Thoracic aorta (tissue), 2 donors: ENCODE measurements around the gene RTL10. TPM values are rescaled to one million over a fixed set of nuclear protein-coding genes. Genes with fewer than 3 reads are reported as not detected.
A peak's percentile ranks its signal among the peaks of the same experiment; 100 is the strongest.

Experiments
- ATAC-seq: fragments of 150-250 bp; one replicate; pipeline ENCODE4 v1.8.0; 2017; ENCODE audit warnings: low read depth; ENCODE audit not compliant: insufficient number of reproducible peaks, low FRiP score
- DNase-seq: peaks from one replicate; pipeline ENCODE4 v3.0.0-alpha.2; 2020; ENCODE audit warnings: low spot score
- H3K27ac ChIP-seq, 2 donors: fragments of 200-600 bp; sonication (generic); 1 replicate in 1 of 2; 2 replicates in 1 of 2; pipeline ENCODE4 v1.5.1; 2016; ENCODE audit warnings: mild to moderate bottlenecking in 2 of 2, moderate library complexity in 2 of 2
- H3K27me3 ChIP-seq: fragments of 200-600 bp; sonication (generic); replicated peaks from 2 replicates; pipeline ENCODE4 v1.6.0; 2016; ENCODE audit warnings: mild to moderate bottlenecking; ENCODE audit not compliant: insufficient read depth
- H3K36me3 ChIP-seq: fragments of 200-600 bp; sonication (generic); one replicate; pipeline ENCODE4 v1.5.1; 2016
- H3K4me1 ChIP-seq, 2 donors: fragments of 200-600 bp; sonication (generic); 1 replicate in 1 of 2; 2 replicates in 1 of 2; pipeline versions ENCODE4 v1.5.1 to v1.6.0; 2016; ENCODE audit warnings: low read depth in 2 of 2, mild to moderate bottlenecking in 1 of 2; ENCODE audit not compliant: control insufficient read depth in 1 of 2
- H3K4me3 ChIP-seq: fragments of 200-600 bp; sonication (generic); 2 replicates; pipeline ENCODE4 v1.5.1; 2016; ENCODE audit warnings: mild to moderate bottlenecking
- H3K9me3 ChIP-seq: fragments of 200-600 bp; sonication (generic); 2 replicates; pipeline ENCODE4 v1.5.1; 2016
- CTCF ChIP-seq: fragments of 200-600 bp; sonication (generic); IDR thresholded peaks from one replicate; pipeline ENCODE4 v1.5.1; 2019; ENCODE audit warnings: antibody characterized with exemption
- total RNA-seq, 2 donors: library from RNA; depleted of rRNA; stranded (reverse); fragments of >200 nt; gene quantifications; one replicate each; pipeline versions ENCODE4 v1.1.0 to v1.2.3, GENCODE V29; 2016

RTL10 gene
- total RNA-seq, 2 donors from 2014 or later: 11.8 to 17.2 TPM

GRCh38 chr22:19888131-19888746 is 33.6 kb upstream of the RTL10 start:
- Histone ChIP-seq H3K4me3 (no peak overlapping the region), H3K27me3 (no peaks in the 10 kb centered on the region), H3K4me1 (no peaks in the 10 kb centered on the region), H3K9me3 (no peaks in the 10 kb centered on the region), H3K27ac (no peak overlapping the region), H3K36me3 (peaks cover 9% of the 10 kb centered on the region)
- DNase-seq (no peak), ATAC-seq (no peak)
- no peak for TF ChIP-seq CTCF

GRCh38 chr22:19887256-19887985 is 32.7 kb upstream of the RTL10 start:
- ATAC-seq (no peak), DNase-seq (no peak)
- Histone ChIP-seq H3K4me1 (no peaks in the 10 kb centered on the region), H3K27me3 (no peaks in the 10 kb centered on the region), H3K27ac (no peak overlapping the region), H3K36me3 (peaks cover 12% of the 10 kb centered on the region), H3K4me3 (no peak overlapping the region), H3K9me3 (no peaks in the 10 kb centered on the region)
- TF ChIP-seq CTCF: no peak

GRCh38 chr22:19886605-19887255 is 32.1 kb upstream of the RTL10 start:
- no peaks in the 10 kb centered on the region for H3K27me3 ChIP-seq
- peaks cover 12% of the 10 kb centered on the region for H3K36me3 ChIP-seq
- no peak overlapping the region for H3K4me3 ChIP-seq
- peaks cover 0 to 5% of the 10 kb centered on the region in 2 donors for H3K4me1 ChIP-seq
- H3K27ac ChIP-seq: peak overlapping the region in 1 of 2 donors; percentile 19
- no peaks in the 10 kb centered on the region for H3K9me3 ChIP-seq
- ATAC-seq: no peak
- no peak for DNase-seq
- no peak for TF ChIP-seq CTCF

GRCh38 chr22:19885841-19886592 is 31.3 kb upstream of the RTL10 start:
- DNase-seq: no peak
- Histone ChIP-seq H3K27ac (peak overlapping the region in 1 of 2 donors; percentile 19), H3K27me3 (no peaks in the 10 kb centered on the region), H3K4me1 (peaks cover 0 to 12% of the 10 kb centered on the region in 2 donors), H3K4me3 (no peak overlapping the region), H3K36me3 (peaks cover 12% of the 10 kb centered on the region), H3K9me3 (no peaks in the 10 kb centered on the region)
- TF ChIP-seq CTCF: no peak
- ATAC-seq: no peak
